HG02571 (cell line): ENCODE results near the gene BTG3.
A peak's percentile ranks its signal among the peaks of the same experiment; 100 is the strongest.

Experiments
- ATAC-seq: cut with Tn5 transposase; IDR thresholded peaks from one replicate; pipeline ENCODE4 v1.9.1; 2021; ENCODE audit warnings: mild to moderate bottlenecking, moderate library complexity; ENCODE audit not compliant: unreplicated experiment

The BTG3 gene, protein sequence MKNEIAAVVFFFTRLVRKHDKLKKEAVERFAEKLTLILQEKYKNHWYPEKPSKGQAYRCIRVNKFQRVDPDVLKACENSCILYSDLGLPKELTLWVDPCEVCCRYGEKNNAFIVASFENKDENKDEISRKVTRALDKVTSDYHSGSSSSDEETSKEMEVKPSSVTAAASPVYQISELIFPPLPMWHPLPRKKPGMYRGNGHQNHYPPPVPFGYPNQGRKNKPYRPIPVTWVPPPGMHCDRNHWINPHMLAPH

DNA sequence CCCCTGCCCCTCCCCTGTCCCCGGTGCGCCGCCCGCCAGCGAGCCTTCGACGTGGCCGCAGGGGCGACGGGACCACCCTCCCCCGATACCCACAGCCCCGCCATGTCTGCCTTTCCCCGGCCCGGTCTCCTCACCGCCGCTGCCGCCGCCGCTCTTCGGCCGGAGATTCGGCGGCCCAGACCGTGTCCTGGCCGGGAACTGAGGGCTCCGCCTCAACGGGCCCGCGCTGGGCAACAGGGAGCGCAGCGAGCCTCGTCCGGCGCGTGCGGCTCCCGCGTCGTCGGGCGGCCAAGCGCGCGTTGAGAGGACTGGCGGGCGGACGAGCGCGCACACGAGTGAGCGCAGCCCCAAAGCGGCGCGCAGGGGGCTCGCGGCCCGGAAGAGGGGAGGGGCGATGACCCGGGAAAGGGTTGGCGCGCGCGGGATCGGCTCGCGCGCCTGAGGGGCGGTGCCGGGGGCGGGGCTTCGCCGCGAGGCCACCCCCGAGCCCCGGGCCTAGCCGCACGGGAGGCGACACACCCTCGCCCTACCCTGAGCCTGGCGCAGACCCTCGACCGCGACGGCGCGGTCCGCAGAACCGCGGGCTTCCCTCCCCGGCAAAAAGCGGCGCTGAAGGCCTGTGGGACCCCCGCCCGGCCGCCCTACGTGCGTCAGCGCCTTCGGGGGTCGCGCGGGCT lies at the start of gene BTG3:
Gene BTG3 (minus strand): TSS at position 337 of the 677 bp plus-strand sequence. CDS start 3,757 bp downstream, outside the sequence.
- peak; percentile 77 for ATAC-seq

DNA sequence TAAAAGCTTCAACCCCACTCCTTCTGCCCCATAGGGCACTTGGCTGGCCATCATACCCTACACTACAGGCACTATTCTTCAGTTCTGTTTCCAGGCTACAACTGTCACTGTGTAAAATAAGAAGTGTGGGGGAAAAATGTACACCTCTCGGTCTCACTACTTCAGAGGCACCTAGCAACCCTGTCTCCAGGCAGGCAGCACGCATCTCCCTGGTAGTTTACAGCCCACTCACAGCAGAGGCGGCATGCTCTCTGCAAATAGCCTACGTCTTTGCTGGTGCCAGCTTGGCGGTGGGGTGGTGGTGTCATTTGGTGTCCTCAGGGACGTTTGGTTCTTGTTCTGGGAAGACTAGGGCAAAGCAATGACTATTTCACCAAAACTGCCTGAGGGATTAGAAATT lies 48.2 kb upstream of the BTG3 start:
- ATAC-seq, result no peak

DNA sequence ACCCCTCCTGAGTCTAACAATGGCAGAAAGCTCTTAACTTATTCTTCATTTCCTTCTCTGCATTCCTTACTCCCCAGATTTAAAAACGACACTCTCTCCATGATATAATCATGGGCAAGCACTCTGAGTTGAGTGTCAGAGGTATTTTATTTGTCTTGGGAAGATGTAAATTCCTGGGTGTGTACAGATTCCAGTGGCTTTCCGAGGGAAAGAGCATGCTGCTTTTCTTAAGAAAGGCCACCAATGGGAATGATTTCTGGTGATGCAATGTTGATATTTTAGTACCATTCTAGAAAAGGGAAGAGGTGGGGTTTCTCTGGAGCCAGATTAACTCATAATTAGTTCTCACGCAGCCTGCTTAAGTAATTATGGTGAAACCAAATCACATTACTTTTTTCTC lies 47.8 kb upstream of the BTG3 start:
- no peak for ATAC-seq

DNA sequence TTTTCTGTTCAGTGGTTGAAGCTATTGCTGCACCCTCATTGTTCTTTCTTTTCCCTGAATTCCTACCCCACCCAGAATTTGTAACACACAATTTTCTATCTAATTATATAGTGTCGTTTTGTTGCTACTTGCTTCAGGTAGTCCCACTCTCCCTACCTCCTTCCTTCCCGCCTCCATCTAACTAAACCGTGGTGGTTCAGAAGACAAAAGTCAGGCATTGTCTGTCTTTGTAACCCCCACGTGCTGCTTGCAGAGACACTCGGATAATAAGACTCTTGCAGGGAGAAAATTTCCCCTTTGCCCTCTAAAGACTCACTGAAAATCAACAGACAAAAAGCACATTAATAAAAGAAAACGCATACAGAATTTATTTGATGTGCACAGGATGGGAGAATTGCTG lies 46.2 kb upstream of the BTG3 start:
- ATAC-seq, result no peak

DNA sequence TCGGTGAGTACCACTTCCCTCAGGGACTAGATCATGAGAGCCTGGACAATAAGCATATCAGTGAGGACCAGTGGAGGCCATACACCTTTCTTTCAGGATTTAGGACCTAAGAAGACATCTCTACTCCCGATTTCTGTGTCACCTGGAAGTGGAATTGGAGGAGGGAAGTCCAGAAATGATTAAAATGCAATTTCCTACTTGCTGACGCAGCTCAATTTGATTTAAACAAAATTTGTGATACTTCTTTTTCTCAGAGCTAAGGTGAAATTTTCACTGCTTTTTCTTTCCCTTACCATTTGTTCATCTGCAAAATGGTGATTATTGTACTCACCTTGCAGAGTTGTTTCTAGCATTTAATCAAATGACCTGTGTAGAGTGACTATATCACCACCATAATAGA lies 38.8 kb upstream of the BTG3 start:
- no peak for ATAC-seq

DNA sequence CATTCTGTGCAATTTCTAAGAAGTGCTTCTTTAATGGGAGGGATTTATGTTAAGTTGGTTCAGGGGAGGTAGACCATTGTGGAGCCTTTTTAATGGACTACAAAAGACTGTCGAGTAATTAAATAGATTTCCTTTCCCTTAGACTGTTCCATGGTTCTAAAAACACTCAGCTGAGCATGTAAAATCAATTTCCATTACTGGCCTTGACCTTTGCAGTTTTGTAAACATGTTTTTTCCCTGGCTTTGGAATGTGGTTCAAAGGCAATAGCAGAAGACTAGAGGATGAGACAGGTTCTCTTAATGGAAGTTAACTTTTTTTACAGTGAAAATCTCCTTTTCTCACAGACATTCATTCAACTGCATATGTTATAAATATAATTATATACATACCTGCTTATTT lies 37.6 kb upstream of the BTG3 start:
- ATAC-seq, result no peak

DNA sequence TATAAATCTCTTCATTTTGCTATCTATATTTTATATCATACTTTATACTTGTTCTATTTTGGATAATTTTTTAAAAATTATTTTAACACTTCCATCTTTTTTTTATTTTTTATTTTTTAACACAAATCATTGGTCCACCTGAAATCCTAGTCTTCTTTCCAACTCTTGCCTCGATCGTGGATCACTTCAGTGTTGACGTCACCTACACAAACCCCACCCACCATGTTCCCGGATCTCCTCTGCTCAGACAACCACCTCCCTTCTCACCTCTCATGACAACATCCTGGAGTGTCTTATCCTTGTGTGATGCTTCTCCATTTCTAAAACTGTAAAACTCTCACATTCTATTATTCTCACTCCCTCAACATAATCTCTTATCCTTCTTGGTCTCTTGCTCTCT lies 34.1 kb upstream of the BTG3 start:
- no peak for ATAC-seq

DNA sequence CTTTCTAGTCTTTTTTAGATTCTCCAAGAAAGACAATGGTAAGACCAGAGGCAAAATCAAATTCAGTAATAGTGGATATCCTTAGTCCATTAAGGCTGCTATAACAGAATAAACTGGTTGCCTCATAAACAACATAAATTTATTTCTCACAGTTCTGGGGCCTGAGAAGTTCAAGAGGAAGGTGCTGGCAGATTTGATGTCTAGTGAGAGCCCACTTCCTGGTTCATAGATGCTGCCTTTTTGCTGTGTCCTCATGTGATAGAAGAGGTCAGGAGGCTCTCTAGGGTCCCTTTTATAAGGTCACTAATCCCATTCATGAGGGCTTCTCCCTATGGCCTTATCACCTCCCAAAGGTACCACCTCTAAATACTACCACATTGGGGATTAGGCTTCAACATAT lies 31.5 kb upstream of the BTG3 start:
- ATAC-seq, result no peak

DNA sequence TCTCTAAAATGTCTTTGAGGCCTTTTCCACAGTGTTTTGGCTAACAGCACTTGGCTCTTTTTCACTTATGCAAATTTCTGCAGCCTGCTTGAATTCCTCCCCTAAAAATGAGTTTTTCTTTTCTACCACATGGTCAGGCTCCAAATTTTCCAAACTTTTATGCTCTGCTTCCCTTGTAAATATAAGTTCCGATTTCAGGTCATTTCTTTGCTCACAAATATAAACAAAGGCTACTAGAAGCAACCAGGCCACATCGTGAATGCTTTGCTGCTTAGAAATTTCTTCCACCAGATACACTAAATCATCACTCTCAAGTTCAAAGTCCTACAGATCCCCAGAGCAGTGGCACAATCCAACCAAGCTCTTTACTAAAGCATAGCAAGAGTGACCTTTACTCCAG lies 28.1 kb upstream of the BTG3 start:
- no peak for ATAC-seq

DNA sequence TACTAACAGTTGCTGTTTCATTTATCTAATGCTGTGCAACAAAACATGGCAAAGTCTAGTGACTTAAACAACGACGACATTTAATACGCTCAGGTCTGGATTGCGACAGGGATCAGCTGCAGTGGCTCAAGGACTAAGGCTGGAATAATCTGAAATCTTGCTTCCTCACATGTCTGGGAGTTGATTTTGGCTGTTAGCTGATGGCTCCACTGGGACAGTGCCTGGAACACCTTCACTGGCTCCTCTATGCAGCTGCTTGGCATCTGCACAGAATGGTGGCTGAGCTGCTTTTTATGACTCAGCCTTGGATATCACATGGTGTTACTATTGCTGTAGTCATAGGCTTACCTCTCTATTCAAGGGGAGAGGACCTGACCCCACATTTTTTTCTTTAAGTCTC lies 24.0 kb upstream of the BTG3 start:
- no peak for ATAC-seq

DNA sequence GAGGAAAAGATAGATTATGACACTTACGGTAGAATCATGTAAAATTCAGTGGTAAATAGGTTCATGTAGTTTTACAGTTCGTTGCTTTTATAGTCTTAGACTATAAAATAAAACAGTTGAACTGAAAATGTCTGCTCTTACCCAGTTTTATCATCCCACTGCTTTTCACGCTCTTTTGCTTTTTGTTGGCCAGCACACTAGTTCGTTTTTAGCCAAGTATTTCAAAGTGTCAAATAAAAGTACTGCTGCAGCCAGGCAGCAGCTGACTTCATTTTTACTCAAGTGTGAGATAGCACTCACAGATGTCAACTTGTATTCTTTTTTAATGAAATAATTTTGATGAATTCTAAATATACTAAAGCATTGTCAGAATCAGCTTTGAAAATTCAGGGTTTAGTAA lies 18.5 kb upstream of the BTG3 start:
- no peak for ATAC-seq

DNA sequence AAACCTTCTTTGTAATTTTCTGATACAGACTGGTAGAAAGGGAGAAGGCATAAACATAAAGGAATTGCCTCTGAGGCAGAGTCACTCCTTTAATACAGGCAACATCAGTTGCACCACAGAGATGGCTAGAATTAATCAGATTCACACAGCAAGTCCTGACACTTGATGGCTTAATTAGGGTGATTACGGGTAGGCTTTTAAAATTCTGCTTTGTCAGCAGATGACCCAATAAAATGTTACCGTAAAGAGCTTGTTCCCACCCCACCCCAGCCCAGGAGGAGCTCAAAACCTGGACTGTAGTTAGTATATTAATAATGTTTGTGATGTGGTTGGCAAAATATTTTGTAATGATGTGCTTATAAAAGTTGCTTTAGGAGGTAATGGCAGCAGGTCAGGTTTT lies 9.3 kb upstream of the BTG3 start:
- ATAC-seq, result no peak

DNA sequence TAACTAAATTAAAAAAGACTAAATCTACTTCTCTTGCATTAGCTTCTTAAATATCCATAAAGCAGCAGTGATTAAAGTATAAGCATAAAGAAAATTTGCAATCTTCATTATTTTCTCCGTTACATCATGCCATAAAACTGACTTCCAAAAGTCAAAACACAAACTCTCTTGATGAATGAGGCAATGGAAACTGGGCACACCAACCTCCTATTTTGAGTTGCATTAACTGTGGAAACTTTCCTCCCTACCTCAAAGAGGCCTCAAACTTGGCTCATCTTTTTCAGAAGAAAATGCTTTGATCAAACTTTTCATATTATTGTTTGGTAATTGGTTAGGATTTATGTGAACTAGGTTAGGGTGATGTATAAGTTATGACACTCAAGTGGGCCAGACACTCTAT lies 4.1 kb upstream of the BTG3 start:
- no peak for ATAC-seq

DNA sequence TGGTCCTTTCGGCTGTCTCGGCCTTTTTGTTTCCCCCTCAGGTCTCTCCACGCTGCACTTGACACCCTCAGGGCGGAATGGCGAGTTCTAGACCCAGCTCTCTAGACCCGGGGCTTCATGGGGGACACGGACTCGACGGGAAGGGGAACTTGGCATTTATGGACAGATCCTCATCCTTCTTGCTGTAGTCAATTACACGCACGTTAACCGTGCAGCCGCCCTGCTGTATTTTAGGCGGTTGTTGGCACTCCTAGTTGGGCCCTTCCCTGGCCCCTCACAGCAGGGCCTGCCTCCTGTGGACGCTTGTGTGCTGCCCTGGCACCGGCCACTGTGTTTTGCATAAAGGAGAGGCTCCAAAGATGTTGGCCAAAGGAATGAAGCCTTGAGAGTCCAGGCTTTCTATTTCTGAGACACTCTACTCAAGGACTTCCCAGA lies 558 bp upstream of the BTG3 start:
- ATAC-seq, result no peak

DNA sequence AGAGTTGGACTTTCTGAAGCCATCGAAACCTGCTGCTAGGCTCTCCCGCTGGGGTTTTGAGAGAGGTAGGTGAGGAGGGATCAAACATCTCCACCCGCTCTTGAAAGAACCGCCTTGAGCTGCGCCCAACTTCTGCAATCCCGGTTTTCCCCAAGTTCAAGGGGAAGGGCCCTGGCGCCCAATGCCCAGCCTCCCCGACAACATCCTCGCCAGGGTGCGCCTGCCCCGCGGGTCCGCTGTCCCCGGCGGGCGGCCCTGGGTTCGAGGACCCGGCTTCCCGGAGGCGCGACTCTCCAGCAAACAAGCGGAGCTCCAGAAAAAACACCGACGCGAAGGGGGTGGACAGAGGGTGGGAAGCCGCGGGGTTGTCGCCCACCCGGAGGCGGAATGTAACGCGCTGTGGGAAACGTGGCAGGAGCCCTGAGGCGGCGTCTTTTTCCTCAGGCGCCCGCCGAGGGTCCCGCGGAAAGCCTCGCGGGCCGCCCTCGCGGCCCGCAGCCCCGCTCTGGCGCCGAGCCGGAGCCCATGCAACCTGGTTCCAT lies 607 bp downstream of the BTG3 start:
- peak; percentile 5 for ATAC-seq

DNA sequence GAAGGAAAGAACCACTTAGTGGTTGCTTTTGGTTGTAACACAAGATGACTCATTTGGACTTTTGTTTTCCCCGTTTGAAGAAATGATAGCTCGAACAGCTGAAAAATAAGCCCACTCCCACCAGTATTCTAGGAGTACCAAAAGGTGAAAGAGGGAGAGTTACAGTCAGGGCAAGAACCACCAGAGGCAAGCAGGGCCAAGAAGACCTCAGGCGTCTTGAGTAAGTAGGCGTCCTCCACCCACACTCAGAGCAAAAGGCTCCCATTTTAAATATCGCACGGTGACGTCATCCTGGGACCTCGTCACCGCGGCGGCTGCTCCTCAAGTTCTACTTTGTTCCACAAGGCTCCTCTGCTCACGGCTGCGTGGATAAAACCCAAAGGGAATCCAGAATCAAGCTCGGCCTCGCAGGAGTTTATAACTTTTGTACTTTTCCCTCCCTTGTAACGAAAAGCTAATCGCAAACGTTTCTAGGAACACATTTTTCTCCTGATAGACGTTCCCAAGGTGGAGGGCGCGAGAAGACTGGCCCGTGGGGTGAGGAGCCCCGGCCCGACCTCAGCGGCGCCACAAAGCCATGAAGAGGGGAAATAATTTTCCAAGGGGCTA lies 1.2 kb downstream of the BTG3 start:
- peak; percentile 66 for ATAC-seq

DNA sequence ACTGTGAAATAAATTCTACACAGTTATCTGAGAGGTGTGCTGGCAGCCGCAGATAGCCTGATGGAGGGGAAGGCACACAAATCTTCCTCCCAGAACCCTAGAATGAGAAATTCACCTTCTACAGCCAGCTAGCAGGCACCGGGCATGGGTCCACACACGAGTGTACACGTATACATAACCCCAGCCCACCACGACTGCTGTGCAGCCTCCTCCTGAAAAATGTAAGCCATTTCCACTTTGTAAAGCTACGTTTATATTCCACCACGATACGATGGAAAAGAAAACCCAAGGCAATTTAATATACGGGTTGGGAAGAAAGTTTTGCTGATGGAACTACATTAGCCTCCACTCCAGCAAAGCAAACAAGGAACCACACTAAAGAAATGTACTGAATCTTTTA lies 1.8 kb downstream of the BTG3 start:
- no peak for ATAC-seq

DNA sequence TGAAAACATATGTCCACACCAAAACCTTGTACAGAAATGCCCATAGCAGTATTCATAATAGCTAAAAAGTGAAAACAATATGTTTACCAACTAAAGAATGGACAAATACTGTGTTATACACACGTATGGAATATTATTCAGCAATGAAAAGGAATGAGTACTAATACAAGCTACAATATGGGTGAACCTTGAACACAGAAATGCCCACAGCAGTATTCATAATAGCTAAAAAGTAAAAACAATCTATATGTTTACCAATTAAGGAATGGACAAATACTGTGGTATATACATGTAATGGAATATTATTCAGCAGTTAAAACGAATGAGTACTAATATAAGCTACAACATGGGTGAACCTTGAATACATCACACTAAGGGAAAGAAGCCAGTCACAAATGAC lies 3.0 kb downstream of the BTG3 start:
- no peak for ATAC-seq

DNA sequence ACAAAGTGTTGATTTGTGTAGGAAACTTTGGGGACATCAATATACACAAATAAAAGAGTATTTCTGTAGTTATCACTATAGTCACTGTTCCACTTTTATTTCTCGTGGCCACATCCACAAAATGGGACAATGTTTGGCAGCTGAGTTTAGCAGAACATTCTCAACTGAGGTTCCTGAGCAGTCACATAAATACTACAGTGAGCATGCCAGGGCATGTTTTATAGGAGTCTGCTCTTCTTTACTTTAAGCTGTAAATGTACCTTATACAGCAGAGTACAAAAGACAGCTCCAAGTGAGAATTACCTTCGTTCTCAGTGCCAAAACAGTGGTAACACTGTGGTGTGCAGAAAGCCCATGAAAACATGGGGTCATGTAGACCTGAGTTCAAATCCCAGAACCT lies 5.0 kb downstream of the BTG3 start:
- no peak for ATAC-seq

DNA sequence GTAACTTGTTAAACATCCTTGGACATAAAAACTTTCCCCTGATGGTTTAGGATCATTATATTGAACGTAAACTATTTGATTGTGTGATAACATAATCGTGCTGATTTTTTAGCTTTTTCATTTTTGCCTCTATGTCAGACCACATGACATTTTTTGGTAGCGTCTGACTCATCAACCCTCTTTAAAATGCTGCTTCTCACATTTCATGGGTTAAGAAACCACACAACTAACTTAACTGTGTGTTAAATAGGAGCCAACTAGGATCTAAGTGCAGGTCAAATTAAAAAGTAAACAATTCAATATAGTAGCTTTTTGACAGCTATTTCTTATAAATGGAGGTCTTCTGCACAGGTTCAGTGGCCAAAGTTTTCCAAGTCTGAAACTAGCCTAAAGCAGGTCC lies 9.8 kb downstream of the BTG3 start:
- no peak for ATAC-seq

DNA sequence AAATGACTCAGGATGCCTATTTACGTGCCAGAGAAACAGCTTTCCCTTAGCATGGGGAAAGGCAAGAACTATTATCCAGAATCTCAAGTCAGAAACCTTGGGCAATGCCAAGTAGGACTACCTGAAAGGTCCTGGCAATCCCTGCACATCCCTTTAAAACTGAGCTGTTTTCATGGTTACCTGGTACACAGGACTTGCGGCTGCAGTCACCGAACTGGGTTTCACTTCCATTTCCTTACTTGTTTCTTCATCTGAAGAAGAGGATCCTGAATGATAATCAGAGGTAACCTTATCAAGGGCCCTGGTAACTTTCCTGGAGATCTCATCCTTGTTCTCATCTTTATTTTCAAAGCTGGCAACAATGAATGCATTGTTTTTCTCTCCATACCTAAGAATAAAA lies 14.3 kb downstream of the BTG3 start:
- ATAC-seq, result peak; percentile 63

DNA sequence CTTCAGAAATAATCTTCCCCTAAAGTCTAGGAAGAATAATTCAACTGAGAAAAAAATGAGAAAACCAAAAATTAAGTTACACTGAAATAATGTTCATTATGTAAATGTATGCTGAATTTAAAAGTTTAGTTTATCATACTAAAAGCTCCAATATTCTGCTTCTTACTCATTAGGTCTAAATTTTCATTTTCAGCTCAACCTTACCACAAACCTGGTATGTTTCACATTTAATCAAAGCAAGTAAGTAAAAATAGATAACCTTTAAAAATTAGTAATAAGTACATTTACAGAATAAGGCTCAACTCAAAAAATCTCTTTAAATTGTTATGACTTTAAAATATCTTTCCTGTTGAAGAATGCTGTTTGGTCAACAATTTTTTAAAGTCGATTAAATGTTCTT lies 15.0 kb downstream of the BTG3 start:
- no peak for ATAC-seq
